Caco-2 (cell line): Measurements from ENCODE around the gene ZNF319. TPM values are rescaled to one million over a fixed set of nuclear protein-coding genes. Genes with fewer than 3 reads are reported as not detected.

ENCODE experiments used
- BruUV-seq: library from RNA; stranded (reverse); fragments of 400-500 nt; replicated peaks from 2 replicates; lab custom pipeline; 2021; lab: Mats Ljungman, UMichigan
- CTCF ChIA-PET: fragments of 300-600 bp; sonication (Branson Sonifier 250); formaldehyde crosslinking; loops from one replicate; lab custom pipeline; 2022; ENCODE audit warnings: antibody characterized with exemption; lab: Charles Lee
- POLR2A ChIA-PET: fragments of 300-600 bp; sonication (Branson Sonifier 250); formaldehyde crosslinking; loops from one replicate; lab custom pipeline; 2022; ENCODE audit warnings: antibody characterized with exemption; lab: Charles Lee
- DNase-seq, 2 experiments: peaks; one replicate each; pipeline versions ENCODE4 v3.0.0 to v3.0.0-alpha.2; 2020 to 2022
- H3K27me3 ChIP-seq: replicated peaks from 2 replicates; pipeline ENCODE4 v1.6.0; 2011; ENCODE audit warnings: low read length; ENCODE audit not compliant: control insufficient read depth, insufficient read depth
- H3K36me3 ChIP-seq: 2 replicates; pipeline ENCODE4 v1.5.1; 2011; ENCODE audit warnings: low read length; ENCODE audit not compliant: control insufficient read depth, insufficient read depth
- H3K4me1 ChIP-seq: fragments of 250-450 bp; sonication (Bioruptor Pico); 2 replicates; pipeline ENCODE4 v1.5.1; 2020; ENCODE audit warnings: mild to moderate bottlenecking
- H3K4me3 ChIP-seq: 2 replicates; pipeline ENCODE4 v1.5.1; 2011; ENCODE audit warnings: low read depth, mild to moderate bottlenecking, control low read depth, low read length
- H3K9me3 ChIP-seq: fragments of 250-450 bp; sonication (Bioruptor Pico); 2 replicates; pipeline ENCODE4 v1.5.1; 2020; ENCODE audit warnings: mild to moderate bottlenecking, moderate library complexity
- H3K27ac Mint-ChIP-seq: one replicate; pipeline ENCODE4 v1.8.0; 2022; ENCODE audit warnings: mixed read lengths; ENCODE audit not compliant: unreplicated experiment
- H3K27me3 Mint-ChIP-seq: one replicate; pipeline ENCODE4 v1.8.0; 2022; ENCODE audit warnings: mixed read lengths; ENCODE audit not compliant: insufficient read depth, unreplicated experiment
- H3K36me3 Mint-ChIP-seq: one replicate; pipeline ENCODE4 v1.8.0; 2022; ENCODE audit warnings: mild to moderate bottlenecking, mixed read lengths; ENCODE audit not compliant: insufficient read depth, unreplicated experiment
- H3K4me1 Mint-ChIP-seq: one replicate; pipeline ENCODE4 v1.8.0; 2022; ENCODE audit warnings: low read depth, mixed read lengths; ENCODE audit not compliant: unreplicated experiment
- H3K4me3 Mint-ChIP-seq: one replicate; pipeline ENCODE4 v1.8.0; 2022; ENCODE audit warnings: mild to moderate bottlenecking, moderate library complexity, mixed read lengths; ENCODE audit not compliant: unreplicated experiment
- H3K9me3 Mint-ChIP-seq: one replicate; pipeline ENCODE4 v1.8.0; 2022; ENCODE audit warnings: mixed read lengths; ENCODE audit not compliant: unreplicated experiment
- intact Hi-C: fragments of 100-400 bp; cut with micrococcal nuclease; formaldehyde crosslinking; loops from one replicate; pipeline ENCODE4 v1.10.0; 2022; ENCODE audit not compliant: unreplicated experiment
- total RNA-seq: library from RNA; stranded (reverse); gene quantifications from 2 replicates; pipeline ENCODE4 v1.2.3, GENCODE V29; 2022
- TF ChIP-seq, protein P1 (sequence below), 2 experiments: fragments of 200-600 bp in 1 of 2; IDR thresholded peaks; 1 replicate in 1 of 2; 2 replicates in 1 of 2; pipeline versions ENCODE4 v1.5.1 to v1.8.0; 2011 to 2022; ENCODE audit warnings: antibody characterized with exemption in 1 of 2, control low read depth in 1 of 2, inconsistent platforms in 1 of 2, low read depth in 1 of 2, low read length in 1 of 2, mild to moderate bottlenecking in 1 of 2, moderate library complexity in 1 of 2; ENCODE audit not compliant: insufficient read depth in 1 of 2, severe bottlenecking in 1 of 2, unreplicated experiment in 1 of 2

ZNF319 gene
- total RNA-seq, 1 experiment from 2014 or later = 16.3 TPM

DNA sequence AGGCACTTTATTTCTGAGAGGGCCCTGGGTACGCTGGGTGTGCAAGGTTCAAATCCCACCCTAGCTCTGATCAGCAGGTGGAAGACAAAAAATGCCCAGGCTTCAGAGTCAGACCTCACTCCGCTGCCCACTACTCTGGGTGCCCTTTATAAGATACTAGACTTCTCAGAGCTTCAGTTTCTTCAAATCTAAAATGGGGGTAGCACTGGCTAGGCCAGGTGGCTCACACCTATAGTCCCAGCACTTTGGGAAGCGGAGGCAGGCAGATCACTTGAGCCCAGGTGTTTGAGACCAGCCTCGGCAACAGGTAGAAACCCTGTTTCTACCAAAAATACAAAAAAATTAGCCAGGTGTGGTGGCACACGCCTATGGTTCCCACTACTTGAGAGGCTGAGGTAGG lies 2.5 kb upstream of the ZNF319 start:
- TF ChIP-seq, protein P1, sequence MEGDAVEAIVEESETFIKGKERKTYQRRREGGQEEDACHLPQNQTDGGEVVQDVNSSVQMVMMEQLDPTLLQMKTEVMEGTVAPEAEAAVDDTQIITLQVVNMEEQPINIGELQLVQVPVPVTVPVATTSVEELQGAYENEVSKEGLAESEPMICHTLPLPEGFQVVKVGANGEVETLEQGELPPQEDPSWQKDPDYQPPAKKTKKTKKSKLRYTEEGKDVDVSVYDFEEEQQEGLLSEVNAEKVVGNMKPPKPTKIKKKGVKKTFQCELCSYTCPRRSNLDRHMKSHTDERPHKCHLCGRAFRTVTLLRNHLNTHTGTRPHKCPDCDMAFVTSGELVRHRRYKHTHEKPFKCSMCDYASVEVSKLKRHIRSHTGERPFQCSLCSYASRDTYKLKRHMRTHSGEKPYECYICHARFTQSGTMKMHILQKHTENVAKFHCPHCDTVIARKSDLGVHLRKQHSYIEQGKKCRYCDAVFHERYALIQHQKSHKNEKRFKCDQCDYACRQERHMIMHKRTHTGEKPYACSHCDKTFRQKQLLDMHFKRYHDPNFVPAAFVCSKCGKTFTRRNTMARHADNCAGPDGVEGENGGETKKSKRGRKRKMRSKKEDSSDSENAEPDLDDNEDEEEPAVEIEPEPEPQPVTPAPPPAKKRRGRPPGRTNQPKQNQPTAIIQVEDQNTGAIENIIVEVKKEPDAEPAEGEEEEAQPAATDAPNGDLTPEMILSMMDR (IDR thresholded peaks at IDR 0.05; ENCODE audit: insufficient read depth in 1 of 2, low read depth in 1 of 2, low read length in 1 of 2, severe bottlenecking in 1 of 2, unreplicated experiment in 1 of 2) = no peak
- no TSS peak for BruUV-seq
- Mint-ChIP-seq H3K4me1 (no peaks in the 10 kb centered on the region), H3K9me3 (no peaks in the 10 kb centered on the region), H3K27ac (no peak overlapping the region), H3K36me3 (peaks cover 51% of the 10 kb centered on the region), H3K27me3 (no peaks in the 10 kb centered on the region), H3K4me3 (no peak overlapping the region)
- no peaks in the 10 kb centered on the region for H3K27me3 ChIP-seq
- H3K4me3 ChIP-seq = no peak overlapping the region
- H3K4me1 ChIP-seq = peaks cover 17% of the 10 kb centered on the region
- CTCF ChIA-PET = no interaction called here
- H3K36me3 ChIP-seq = no peaks in the 10 kb centered on the region; the same call in 1 of the 2 replicates
- H3K9me3 ChIP-seq = no peaks in the 10 kb centered on the region
- intact Hi-C loops = loop anchor here (5.0 kb wide), 2 partner anchors 206 to 226 kb away; no protein-coding TSS in a partner anchor
- POLR2A ChIA-PET = no interaction called here
- DNase-seq = no peak

DNA sequence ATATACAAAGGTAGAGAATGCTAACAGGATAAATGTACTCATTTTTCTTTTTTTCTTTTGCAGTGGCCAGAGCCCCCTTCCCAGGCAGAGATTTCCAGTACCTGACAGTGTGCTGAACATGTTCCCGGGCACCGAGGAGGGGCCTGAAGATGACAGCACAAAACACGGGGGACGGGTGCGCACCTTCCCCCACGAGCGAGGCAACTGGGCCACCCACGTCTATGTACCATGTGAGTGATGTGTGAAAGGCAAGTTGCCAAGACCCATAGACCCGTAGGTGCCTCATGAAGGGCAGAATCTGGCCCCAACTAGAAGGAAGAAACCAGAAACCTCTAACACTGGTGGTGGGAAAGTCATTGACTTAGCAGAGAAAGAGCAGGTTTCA lies 1.9 kb upstream of the ZNF319 start:
- peaks cover 17% of the 10 kb centered on the region for H3K4me1 ChIP-seq
- no peaks in the 10 kb centered on the region for H3K9me3 ChIP-seq
- Mint-ChIP-seq H3K27ac (no peak overlapping the region), H3K36me3 (peaks cover 51% of the 10 kb centered on the region), H3K9me3 (no peaks in the 10 kb centered on the region), H3K4me3 (peak overlapping the region; percentile 96), H3K27me3 (no peaks in the 10 kb centered on the region), H3K4me1 (no peaks in the 10 kb centered on the region)
- BruUV-seq = no TSS peak
- ChIA-PET CTCF (no interaction called here), POLR2A (no interaction called here)
- intact Hi-C loops = loop anchor here (5.0 kb wide), 2 partner anchors 205 to 225 kb away; no protein-coding TSS in a partner anchor
- DNase-seq = no peak
- TF ChIP-seq, protein P1 (IDR thresholded peaks at IDR 0.05; ENCODE audit: insufficient read depth in 1 of 2, low read depth in 1 of 2, low read length in 1 of 2, severe bottlenecking in 1 of 2, unreplicated experiment in 1 of 2) = no peak
- no peaks in the 10 kb centered on the region for H3K36me3 ChIP-seq
- no peak overlapping the region for H3K4me3 ChIP-seq
- no peaks in the 10 kb centered on the region for H3K27me3 ChIP-seq

DNA sequence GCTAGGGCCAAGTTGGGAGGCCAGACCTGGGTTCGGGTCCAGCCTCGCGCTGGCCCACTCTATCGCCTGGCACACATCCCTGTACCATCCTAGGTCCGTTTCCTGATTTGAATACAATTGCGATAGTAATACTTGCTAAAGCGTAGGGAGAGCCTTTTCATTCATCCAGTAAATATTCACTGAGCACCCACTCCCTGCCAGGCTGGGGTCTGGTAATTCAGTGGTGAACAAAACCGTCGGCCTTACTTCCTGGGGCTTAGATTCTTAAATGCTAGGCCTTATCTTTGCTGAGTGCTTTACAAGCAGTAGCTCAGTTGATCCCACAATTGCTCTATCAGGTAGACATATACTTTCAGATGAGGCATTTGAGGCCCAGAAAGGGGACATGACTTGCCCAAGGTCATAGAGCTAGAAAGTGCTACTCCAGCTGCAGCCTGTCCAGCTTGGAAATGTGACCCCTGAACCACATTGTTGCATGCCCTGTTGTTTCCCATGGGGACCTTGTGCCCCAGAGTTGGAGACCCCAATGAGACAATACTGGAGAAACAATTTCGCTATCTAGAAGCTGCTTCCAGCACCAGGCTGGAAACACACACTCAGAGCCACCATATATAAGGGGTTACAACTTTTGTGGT lies 1.4 kb upstream of the ZNF319 start:
- H3K4me1 Mint-ChIP-seq = no peaks in the 10 kb centered on the region
- H3K9me3 Mint-ChIP-seq = no peaks in the 10 kb centered on the region
- H3K27ac Mint-ChIP-seq = peak overlapping the region; percentile 73
- no TSS peak for BruUV-seq
- H3K27me3 Mint-ChIP-seq = no peaks in the 10 kb centered on the region
- H3K36me3 Mint-ChIP-seq = peaks cover 47% of the 10 kb centered on the region
- Histone ChIP-seq H3K36me3 (no peaks in the 10 kb centered on the region), H3K4me3 (peak overlapping the region; percentile 88), H3K4me1 (peaks cover 17% of the 10 kb centered on the region), H3K9me3 (no peaks in the 10 kb centered on the region), H3K27me3 (no peaks in the 10 kb centered on the region)
- ChIA-PET POLR2A (interaction anchor here (0.6 to 1.0 kb wide), 2 partner anchors 36 to 127 kb away, joined by 5 to 7 read pairs; partner anchors contain the start of gene CFAP20), CTCF (interaction anchor here (0.6 to 2.4 kb wide), 6 partner anchors 22 to 503 kb away, joined by 3 to 13 read pairs (median 4); no protein-coding TSS in a partner anchor)
- intact Hi-C loops = loop anchor here (1.0 to 5.0 kb wide), 5 partner anchors 18 to 245 kb away; partner anchors contain the start of gene MMP15
- H3K4me3 Mint-ChIP-seq = peak overlapping the region; percentile 96
- TF ChIP-seq, protein P1 (IDR thresholded peaks at IDR 0.05; ENCODE audit: insufficient read depth in 1 of 2, low read depth in 1 of 2, low read length in 1 of 2, severe bottlenecking in 1 of 2, unreplicated experiment in 1 of 2) = no peak
- DNase-seq = no peak
